ENCODE measurements around the gene CTSV.
"Not testable (repeated sequence)": the region's sequence is repeated elsewhere in the genome, so short reads cannot be mapped to it uniquely, and the experiment has no call there.

CTSV gene

GRCh38 chr9:97038611-97039513 is at the start of gene CTSV:
Gene CTSV (minus strand): TSS chr9:97039142. CDS start chr9:97038043, 1,099 bp downstream.
- no peak for TF ChIP-seq ZNF274 (IDR thresholded peaks at IDR 0.05; ENCODE audit: low read depth, low read length)
- peak within 1 kb of the TSS; percentile 55; the same call in 1 of the 2 replicates for H3K4me3 ChIP-seq (ENCODE audit: low read length)

GRCh38 chr9:97087668-97088215 is 48.8 kb upstream of the CTSV start:
- H3K4me3 ChIP-seq (ENCODE audit: low read length): not testable (repeated sequence)

- H3K4me3 ChIP-seq (ENCODE audit: low read length): not testable (repeated sequence)
Measured at GRCh38 chr9:97084562-97084991, 45.6 kb upstream of the CTSV start.

- H3K4me3 ChIP-seq (ENCODE audit: low read length): no peak overlapping the region
- no peak for TF ChIP-seq ZNF274 (IDR thresholded peaks at IDR 0.05; ENCODE audit: low read depth, low read length)
Measured at GRCh38 chr9:97078362-97078761, 39.4 kb upstream of the CTSV start.

- TF ChIP-seq ZNF274 (IDR thresholded peaks at IDR 0.05; ENCODE audit: low read depth, low read length): no peak
- H3K4me3 ChIP-seq (ENCODE audit: low read length): no peak overlapping the region
Measured at GRCh38 chr9:97077452-97078295, 38.7 kb upstream of the CTSV start.

- not testable (repeated sequence) for H3K4me3 ChIP-seq (ENCODE audit: low read length)
Measured at GRCh38 chr9:97076731-97077451, 37.9 kb upstream of the CTSV start.

GRCh38 chr9:97076238-97076637 is 37.3 kb upstream of the CTSV start:
- TF ChIP-seq ZNF274 (IDR thresholded peaks at IDR 0.05; ENCODE audit: low read depth, low read length): no peak
- no peak overlapping the region for H3K4me3 ChIP-seq (ENCODE audit: low read length)

GRCh38 chr9:97075289-97075985 is 36.5 kb upstream of the CTSV start:
- H3K4me3 ChIP-seq (ENCODE audit: low read length): no peak overlapping the region
- no peak for TF ChIP-seq ZNF274 (IDR thresholded peaks at IDR 0.05; ENCODE audit: low read depth, low read length)

GRCh38 chr9:97073506-97073905 is 34.6 kb upstream of the CTSV start:
- TF ChIP-seq ZNF274 (IDR thresholded peaks at IDR 0.05; ENCODE audit: low read depth, low read length): no peak
- H3K4me3 ChIP-seq (ENCODE audit: low read length): no peak overlapping the region

GRCh38 chr9:97072285-97072776 is 33.4 kb upstream of the CTSV start:
- no peak overlapping the region for H3K4me3 ChIP-seq (ENCODE audit: low read length)

GRCh38 chr9:97070325-97070724 is 31.4 kb upstream of the CTSV start:
- H3K4me3 ChIP-seq (ENCODE audit: low read length): not testable (repeated sequence)

More at GRCh38 chr9:97072285-97072776, 33.4 kb upstream of the CTSV start:
- no peak for TF ChIP-seq ZNF274 (IDR thresholded peaks at IDR 0.05; ENCODE audit: low read depth, low read length)

GRCh38 chr9:97067490-97067889 is 28.5 kb upstream of the CTSV start:
- TF ChIP-seq ZNF274 (IDR thresholded peaks at IDR 0.05; ENCODE audit: low read depth, low read length): no peak
- H3K4me3 ChIP-seq (ENCODE audit: low read length): no peak overlapping the region

GRCh38 chr9:97064176-97064575 is 25.2 kb upstream of the CTSV start:
- no peak overlapping the region for H3K4me3 ChIP-seq (ENCODE audit: low read length)
- TF ChIP-seq ZNF274 (IDR thresholded peaks at IDR 0.05; ENCODE audit: low read depth, low read length): no peak

All from GM08714 (cell line).